NCI-H460 (cell line): ENCODE measurements around the gene NAGA. TPM values are rescaled to one million over a fixed set of nuclear protein-coding genes. Genes with fewer than 3 reads are reported as not detected.
"Not testable (repeated sequence)": the region's sequence is repeated elsewhere in the genome, so short reads cannot be mapped to it uniquely, and the experiment has no call there.

Experiments
- DNase-seq: peaks from one replicate; pipeline ENCODE4 v3.0.0-alpha.2; 2016; ENCODE audit warnings: low read depth; ENCODE audit errors: extremely low read depth
- total RNA-seq: library from RNA; depleted of rRNA; stranded (reverse); fragments of >200 nt; shearing (Covaris generic); gene quantifications from 2 replicates; pipeline ENCODE4 v1.2.3, GENCODE V29; 2014

The NAGA gene
- total RNA-seq, 1 experiment from 2014 or later: 28.0 TPM

DNA sequence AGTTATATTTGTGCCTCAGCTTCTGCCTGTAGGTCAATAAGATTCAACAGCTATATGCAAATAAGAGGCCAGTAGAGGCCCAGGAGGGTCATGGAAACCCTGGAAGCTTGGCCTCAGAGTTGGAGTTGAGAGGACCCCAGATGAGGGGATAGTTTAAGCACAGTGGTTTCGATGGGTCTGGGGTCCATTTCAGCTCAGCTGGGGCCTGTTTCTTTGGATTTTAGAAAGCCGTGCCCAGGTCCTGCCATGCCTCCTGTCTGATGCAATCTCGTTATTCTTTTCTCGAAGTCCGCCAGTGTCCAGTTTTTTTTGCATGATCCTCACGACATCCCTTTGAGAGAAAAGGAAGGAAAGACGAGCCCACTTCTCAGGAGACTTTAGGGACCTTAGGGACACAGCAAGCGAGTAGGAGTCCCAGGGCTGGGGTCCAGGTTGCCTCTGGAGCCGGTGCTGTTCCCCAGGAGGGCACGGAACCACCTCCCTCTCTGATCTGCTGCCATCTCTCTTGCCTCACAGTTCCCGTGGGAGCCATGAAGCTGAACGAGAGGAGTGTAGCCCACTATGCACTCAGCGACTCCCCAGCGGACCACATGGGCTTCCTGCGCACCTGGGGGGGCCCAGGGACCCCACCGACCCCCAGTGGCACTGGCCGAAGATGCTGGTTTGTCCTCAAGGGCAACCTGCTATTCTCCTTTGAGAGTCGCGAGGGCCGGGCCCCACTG is 6.3 kb upstream of the NAGA start:
- DNase-seq: no peak

DNA sequence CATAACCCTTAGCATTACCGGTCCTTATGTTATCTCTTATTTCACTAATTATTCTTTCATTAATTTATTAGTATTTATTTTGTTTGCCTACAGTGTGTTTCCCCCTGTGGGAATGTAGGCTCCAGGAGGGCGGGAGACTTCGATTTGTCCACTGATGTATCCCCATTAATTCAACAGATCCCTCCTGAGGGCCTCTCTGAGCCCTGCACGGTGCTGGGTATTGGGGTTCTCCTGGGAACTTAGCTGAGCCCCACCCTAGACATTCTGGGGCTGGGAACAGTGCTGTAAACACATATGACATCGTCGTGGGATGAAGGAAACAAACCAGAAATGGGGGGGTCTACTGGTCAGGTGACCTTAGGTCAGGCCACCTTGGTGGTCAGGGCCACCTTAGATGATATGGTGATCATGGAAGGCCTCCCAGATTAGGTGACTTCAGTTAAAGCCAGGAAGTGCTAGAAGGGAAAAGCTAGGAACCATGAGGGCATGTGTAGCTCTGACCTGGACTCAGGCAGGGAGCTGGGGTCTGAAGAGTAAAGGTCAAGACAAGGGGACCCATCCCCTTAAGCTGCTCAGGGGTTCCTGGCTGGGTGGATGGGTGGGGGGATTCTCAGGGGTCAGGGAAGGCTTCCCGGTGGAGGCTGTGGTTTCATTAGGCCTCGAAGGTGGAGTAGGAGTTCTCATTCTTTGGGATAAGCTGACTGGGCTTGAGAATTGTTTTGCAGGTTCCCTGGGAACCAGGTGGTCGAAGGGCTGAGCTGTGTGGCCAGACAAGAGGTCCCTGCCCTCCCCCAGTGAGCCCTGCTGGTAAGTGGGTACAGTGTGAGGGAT is 4.4 kb upstream of the NAGA start:
- no peak for DNase-seq

DNA sequence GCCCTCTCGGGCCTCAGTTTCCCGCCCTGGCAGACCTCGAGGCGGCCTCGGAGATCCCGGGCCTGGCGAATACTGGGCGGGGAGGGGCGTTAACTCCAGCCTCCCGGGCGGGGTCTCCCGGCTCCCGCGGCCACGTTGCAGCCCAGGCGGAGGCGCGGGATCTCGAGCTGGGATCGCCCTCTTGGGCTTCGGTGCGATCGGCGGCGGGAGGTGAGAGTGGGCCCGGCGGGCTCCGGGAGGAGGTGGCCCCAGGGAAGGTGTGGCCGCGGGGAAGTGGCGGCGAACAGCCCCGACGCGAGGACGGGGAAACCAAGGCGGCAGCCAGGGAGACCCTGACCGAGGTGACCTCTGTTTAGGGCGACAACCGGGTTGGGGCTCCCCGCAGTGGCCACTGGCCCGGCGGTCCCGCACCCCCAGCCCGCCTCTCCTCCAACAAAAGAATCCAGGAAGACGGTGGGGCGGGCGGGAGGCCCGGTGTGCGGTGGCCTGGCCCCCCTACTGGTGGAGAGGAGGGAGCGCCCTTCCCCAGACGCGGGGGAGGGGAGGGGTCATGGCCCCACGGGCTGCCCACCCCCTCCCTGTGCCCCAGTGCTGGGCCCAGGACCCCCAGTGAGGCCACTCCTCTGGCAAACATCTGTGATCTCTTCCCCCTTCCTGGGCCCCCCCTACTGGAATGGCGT is 3.7 kb upstream of the NAGA start, which contains the start of gene PHETA2:
PHETA2 (plus strand) TSS at position 117 of the 680 bp plus-strand sequence. CDS start 3,046 bp downstream, outside the sequence.
- DNase-seq: no peak

DNA sequence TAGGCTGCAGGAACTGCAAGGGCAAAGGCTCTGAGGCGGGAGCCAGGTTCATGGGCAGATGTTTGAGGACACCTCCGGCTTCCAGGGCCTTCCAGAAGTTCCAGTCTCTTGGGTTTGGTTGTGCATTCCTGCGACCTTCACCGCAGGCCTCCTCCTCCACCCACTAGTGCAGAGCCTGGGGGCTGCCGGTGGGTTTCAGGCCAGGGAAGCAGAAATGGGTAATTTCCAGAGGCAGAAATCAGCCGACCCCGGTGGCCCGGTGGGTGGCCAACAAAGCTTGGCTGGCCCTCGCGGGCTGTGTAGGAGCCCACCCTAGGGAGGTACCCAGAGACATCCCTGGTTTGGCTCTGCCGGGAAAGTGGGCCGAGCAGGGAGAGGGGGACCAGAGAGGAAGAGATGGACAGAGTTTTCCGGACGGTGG is 3.0 kb upstream of the NAGA start:
- DNase-seq: no peak

DNA sequence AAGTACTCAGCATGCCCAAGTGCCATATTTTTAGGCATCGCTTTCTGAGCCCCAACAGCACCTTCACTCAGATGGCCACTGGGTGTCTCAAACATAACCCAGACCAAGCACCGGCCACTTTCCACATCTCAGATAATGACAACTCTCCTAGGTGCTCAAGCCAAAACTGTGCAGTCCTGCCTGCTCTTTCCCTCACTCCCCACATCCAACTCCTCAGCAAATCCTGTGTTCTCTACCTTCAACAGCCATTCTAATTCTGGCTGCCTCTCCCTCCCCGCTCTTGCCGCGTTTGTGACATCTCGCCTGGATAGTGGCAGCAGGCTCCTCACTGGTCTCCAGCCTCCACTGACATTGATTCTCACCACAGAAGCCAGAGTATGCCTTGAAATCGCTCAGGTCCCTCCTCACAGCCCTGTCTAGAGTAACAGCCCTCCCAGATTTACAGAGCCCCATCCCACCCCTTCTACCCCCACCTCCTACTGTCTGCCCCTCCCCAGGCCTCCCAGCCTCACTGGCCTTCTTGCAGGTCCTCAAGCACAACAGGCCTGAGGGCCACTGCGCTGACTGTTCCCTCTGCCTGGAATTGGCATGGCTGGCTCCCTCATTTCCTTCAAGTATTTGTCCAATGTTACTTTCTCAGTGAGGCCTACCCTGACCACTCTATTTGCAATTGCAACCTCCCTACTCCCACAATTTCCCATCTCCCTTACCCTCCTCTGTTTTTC is 2.2 kb upstream of the NAGA start:
- DNase-seq: no peak

DNA sequence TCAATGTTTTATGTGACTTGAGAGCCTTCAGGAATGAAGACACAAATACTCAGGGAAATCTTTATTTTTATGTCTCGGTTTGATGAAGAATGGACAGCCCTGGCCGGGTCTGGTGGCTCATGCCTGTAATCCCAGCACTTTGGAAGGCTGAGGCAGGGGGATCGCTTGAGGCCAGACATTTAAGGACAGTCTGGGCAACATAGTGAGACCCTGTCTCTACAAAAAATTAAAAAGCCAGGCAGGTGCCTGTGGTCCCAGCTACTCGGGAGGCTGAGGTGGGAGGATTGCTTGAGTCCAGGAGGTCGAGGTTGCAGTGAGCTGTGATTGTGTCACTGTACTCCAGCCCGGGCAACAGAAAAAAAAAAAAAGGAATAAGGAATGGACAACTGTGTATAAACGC is 896 bp upstream of the NAGA start:
- not testable (repeated sequence) for DNase-seq

DNA sequence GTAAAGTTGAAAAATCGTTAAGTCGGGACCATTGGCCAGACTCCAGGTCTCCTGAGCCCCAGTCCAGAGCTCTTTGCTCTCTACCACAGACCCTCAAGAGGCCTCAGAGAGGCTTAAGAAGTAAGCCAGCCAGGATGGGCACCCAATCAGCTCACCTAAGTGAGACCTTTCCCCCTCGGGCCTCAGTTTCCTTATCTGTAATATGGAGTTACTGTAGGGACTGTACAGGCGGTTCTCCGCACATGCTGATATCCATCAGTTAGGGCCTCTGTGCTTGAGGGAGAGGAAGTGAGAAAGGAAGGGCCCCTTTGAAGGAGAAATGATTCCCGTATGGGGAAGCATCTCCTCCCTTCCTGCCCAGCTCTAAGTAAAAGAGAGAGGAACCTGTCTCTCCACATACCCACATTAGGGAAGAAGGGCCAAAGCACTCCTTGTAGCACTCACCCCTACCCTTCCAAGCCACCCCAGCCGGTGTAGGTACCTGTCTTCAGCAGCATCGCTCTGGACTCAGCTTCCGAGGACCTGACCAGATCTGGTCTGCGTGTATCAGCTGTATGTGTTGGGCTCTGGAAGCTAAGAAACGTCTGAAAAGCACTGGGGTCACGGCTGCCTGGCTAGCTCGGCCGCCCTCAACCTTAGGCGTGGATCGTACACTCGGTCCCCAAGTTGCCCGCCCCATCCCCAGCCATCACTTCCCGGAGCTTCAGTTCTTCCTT is 653 bp downstream of the NAGA start:
- DNase-seq: no peak

DNA sequence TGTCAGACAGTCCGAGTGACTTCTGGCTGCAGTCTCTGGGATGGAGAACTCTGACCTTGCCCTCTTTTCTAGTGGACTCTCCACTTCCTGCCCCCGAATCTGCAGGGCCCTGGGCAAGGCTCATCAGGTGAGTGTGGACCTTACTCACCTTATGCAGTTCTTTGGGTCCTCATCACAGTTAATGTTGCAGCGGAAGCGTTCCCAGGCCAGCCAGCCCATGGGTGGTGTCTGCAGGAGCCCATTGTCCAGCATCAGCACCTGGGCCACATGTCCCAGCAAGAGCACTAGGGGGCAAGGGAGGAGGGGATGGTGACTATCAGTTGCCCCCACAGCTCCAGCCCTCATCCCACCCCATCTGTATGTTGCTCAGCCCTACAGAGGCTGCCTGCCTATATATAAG is 2.3 kb downstream of the NAGA start:
- DNase-seq: no peak

DNA sequence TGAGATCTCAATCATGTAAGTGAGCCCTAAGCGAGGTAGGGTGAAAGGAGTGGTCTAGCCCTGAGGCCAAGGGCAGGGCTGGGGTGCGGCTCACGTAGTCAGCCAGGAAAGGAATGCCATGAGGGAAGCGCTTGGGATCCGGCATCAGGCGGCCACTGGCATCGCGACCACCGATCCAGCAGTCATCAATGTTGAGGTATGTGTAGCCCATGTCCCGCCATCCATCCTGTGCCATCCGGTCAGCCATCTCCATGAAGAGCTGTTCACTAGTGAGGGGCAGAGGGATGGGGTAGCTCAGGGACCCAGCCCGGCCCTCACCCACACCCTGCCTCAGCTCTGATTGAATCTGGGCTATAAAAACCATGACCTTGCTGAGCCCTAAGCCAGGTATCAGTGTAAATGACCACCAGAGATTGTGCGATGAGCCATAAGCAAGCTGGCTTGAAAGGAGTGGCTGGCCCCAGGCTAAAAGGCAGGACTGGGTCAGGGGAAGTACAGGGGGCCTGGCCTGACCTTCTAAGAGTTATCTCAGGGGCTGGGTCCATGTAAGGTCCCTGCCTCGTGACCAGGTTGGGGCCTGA is 2.9 kb downstream of the NAGA start:
- no peak for DNase-seq

DNA sequence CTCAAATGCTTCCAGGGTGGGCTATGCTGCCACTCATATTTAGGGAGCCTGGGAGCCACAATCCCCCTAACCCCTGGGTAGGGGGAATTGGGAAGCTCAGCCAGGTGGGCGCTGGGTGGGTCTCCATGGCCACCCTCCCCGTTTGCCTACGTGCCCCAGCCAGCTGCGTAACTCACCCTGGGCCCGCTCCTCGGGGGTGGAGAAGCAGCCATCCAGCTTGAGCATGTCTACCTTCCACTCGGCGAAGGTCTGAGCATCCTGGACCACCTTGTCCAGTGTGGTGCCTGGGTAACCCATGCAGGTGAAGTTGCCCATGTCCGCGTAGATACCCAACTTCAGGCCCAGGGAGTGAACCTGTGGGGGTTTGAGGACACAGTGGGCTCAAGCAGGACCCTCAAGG is 3.7 kb downstream of the NAGA start:
- no peak for DNase-seq

DNA sequence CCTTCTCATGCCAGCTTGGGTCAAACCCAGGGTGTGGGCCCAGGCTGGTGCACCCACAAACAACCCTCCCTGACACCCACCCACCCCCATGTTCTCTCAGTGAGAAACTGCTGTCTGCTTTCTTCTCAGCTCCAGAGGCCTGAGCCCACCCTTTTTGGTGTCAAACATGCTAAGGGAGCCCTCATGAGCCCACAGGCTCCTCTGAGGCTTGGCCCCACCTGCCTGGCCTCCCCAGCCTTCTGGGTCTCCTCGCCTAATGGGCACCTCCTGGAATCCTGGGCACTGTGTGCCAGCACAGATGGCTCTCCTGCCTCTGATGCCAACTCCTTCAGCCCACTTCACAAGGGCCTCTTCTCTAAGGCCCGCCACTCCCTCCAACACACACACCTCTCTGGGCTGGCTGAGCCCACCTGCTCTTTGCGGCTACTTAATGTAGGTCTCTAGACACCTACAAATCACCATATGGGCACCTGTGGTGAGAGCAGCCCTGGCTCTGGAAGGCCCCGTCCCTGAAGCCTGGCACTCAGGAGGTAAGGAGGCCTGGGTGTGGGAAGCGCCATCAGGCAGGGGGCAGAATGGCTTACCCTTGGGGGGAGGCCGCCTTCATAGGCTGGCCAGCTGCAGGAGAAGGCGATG is 4.4 kb downstream of the NAGA start:
- no peak for DNase-seq

DNA sequence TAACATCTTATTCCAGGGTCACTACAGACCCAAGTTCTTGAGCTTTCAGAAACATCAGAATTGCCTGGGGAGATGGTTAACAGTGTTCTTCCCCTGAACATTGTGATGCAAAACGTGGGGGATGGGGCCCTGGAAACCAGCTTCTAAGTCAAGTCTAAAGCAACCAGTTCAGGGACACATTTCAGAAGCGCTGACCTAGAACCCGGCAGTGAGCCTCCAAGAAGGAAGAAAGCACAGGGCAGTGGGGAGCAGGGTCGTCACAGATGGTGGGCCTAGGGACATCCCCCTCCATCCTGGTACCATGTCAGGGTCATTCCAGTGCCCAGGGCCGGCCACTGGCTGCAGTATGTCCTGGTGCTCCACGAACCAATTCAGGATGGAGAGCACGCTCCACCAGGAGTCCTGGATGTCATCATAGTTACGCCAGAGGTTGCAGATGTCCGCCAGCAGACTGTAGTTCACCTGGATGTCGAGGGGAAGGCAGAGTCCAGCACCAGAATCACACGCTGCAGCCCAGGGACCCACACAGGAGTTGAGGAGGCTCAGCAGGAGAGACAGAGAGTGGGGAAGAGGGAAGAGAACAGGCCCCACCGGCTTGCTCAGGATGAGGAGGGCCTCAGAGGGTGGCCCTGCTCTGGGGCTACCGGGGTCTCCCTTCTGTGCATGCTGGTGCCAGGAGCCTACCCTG is 5.0 kb downstream of the NAGA start:
- DNase-seq: no peak

DNA sequence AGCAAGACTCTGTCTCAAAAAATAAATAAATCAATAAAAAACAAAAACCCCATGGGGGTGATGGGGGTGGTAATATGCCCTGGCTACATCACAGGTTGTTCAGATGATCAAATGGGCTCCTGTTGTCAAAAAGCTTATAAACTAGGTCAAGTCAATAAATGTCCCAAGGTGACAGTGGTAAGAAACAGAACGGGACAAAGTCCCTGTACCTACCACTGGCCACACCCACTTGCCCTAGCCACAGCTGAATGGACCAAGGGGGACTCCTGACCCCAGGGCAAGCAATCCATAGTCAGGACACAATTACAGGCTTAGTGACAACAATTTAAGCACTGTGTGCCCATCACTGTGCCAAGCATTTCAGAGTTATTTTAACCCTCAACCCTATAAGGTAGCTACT is 6.0 kb downstream of the NAGA start:
- no peak for DNase-seq

DNA sequence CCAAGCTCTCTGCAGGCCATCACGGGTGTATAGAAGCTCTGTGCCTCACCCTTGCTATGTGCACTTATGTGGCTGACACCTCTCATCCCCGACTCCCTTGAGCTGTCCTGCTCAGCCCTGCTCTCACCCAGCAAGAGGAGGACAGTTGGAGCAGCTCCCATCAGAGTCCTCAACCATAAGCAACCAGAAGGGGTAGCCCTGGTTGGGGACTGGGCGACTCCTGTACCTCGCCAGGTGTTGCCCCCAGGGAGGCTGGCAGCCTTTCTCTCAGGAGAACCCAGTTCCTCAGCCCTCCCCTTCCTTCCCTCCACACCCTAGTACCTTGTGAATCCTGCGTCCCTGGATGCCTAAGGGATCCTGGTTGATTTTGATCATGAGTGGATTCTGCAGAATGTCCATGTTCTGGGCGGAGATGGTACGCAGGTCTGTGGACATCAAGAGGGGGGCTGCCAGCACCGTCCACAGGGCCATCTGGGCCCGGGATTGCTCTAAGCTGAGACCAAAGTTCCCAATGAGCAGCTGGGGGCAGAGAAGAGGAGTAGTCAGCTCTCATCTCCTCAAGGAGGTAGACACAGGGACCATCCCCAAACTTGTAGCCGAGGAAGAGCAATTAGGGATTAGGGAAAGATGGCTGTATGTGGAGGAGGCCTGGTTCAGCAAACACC is 8.0 kb downstream of the NAGA start:
- no peak for DNase-seq

DNA sequence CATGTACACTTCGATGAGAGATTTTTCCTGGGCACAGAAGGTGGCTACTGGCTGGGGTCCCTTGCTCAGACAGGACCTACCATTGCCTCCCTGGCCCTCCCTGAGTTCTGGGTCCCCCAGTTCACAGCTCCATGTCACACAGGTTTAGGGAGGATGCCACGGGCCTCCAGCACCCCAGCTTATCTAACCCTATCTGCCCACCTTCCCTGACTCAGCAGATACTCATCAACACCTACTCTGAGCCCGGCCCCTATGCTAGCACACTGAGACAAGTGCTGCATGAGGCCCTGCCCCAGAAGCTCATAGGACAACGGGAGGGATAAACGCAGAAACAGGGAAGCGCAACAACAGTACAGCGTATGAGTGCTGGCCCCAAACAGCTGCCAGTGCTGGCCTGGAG is 9.6 kb downstream of the NAGA start:
- no peak for DNase-seq

DNA sequence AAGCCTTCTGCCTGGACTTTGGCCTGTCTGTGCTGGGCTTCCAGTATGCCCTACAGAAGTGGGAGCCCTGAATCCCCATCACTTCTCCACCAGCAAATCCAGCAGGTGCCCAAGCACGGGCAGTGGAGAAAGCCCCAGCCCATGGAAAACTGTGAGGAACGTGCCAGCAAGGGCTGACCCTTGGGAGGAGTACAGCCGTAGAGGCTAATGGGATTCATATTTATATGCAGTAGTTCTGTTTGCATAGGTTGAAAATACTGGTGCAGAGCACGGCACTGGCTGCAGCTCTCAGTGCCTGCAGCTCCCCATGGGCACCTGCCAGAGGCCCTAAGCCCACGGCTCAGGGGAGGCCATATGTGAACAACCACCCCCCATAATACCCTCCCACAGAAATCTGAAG is 10.1 kb downstream of the NAGA start:
- no peak for DNase-seq

DNA sequence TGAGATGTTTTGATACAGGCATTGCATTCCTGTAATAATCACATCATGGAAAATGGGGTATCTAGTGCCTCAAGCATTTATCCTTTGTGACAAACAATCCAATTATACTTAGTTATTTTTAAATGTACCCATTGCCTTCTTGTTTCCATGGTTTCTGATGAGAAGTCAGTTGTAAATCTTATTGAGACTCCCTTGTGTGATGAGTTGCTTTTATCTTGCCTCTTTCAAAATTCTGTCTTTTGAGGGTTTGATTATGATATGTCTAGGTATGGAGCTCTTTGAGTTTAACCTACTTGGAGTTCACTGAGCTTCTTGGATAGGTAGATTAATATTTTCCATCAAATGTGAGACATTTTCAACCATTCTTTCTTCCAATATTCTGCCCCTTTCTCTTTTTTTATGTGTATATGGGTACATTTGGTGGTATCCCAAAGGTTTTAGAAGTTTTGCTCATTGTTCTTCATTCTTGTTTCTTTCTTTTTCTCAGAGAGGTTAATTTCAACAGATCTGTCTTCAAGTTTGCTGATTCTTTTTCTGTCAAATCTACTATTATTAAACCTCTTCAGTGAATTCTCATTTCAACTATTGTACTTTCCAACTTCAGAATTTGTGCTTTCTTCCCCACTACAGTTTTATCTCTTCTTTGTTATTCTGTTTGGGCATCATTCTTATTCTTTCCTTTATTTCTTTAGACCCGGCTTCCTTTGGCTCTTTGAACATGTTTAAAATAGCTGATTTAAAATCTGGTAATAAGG is 13.7 kb downstream of the NAGA start:
- DNase-seq: no peak
